Activated naive CD4-positive, alpha-beta T cell (primary cell): ENCODE data around the gene ABCG4.

Source experiments
- DNase-seq, 4 experiments: peaks; one replicate each; lab custom pipeline; 2025; lab: John Stamatoyannopoulos, UW

The ABCG4 gene

DNA sequence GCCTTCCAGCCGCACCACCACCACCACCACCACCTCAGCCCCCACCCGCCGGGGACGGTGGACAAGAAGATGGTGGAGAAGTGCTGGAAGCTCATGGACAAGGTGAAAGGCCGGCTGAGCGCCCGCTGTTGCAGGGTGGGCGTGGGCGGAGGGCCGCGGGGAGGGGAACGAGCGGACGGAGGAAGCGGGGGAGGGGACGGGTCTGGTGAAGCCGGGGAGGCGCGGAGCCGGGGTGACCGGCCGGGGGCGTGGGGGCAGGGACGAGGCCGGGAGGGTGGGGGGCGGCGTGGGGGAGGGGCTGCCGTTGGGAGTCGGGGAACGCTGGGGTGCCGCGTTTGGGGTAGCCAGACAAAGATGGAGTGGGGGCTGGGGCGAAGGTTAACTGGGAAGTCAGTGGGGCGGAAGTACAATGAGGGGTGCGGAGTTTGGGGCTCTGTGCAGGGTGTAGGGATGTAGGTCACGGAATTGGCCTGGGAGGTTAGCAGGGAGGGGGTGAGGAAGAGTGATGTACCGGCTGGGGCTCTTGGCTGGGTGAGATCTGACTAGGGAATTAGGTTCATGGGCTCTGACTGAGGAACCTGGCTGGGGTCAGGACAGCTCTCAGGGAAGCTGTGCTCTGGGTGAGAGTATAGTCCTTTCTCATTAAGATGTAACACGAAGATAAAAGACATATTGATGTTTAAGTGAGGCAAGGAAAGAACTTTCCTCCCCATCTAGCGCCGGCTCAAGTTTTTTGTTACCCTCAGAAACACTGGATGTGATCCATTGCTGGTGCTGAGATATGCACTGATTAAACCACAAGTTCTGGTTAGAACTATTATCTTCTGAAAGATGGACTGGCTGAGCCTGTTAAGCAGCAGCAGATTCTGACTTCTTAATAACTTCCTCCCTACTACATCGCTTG, 57.9 kb downstream of the ABCG4 start:
- peak in 3 of 4 experiments; percentile 24 to 36 (median 34) for DNase-seq

GRCh38 chr11:119207415-119207960, 58.6 kb downstream of the ABCG4 start:
- no peak for DNase-seq

- DNase-seq, result no peak
Measured at GRCh38 chr11:119209186-119209585, 60.3 kb downstream of the ABCG4 start.

- no peak for DNase-seq
Measured at GRCh38 chr11:119210050-119210449, 61.2 kb downstream of the ABCG4 start.
